HepG2 (cell line): ENCODE data around the gene WDR18. TPM values are rescaled to one million over a fixed set of nuclear protein-coding genes. Genes with fewer than 3 reads are reported as not detected.

Experiments
- AGO2 ChIP-seq: fragments of 200-400 bp; formaldehyde crosslinking; optimal IDR thresholded peaks from 2 replicates; pipeline ENCODE3; 2017; ENCODE audit warnings: mild to moderate bottlenecking, low read depth, low read length, moderate library complexity
- ARID5B ChIP-seq: IDR thresholded peaks from 2 replicates; pipeline ENCODE4 v1.4.0; 2020; ENCODE audit warnings: mild to moderate bottlenecking, missing genetic modification reagents
- HDAC1 ChIP-seq: sonication (generic); formaldehyde crosslinking; IDR thresholded peaks from 2 replicates; pipeline ENCODE4 v1.5.1; 2020; ENCODE audit warnings: mild to moderate bottlenecking, missing genetic modification reagents
- NFE2 ChIP-seq: sonication (generic); formaldehyde crosslinking; IDR thresholded peaks from 2 replicates; pipeline ENCODE4 v1.4.0; 2020; ENCODE audit warnings: missing genetic modification reagents
- RAD21 ChIP-seq: fragments of 450-650 bp; formaldehyde crosslinking; IDR thresholded peaks from 2 replicates; pipeline ENCODE4 v1.5.0; 2020; ENCODE audit warnings: mild to moderate bottlenecking
- RFX3 ChIP-seq: IDR thresholded peaks from 2 replicates; pipeline ENCODE4 v1.6.1; 2016; ENCODE audit warnings: missing biosample characterization, missing genetic modification reagents
- SNAPC5 ChIP-seq: sonication (generic); formaldehyde crosslinking; IDR thresholded peaks from 2 replicates; pipeline ENCODE4 v1.8.1; 2023; ENCODE audit warnings: mild to moderate bottlenecking, missing genetic modification reagents, borderline replicate concordance
- ZBTB38 ChIP-seq: sonication (generic); formaldehyde crosslinking; IDR thresholded peaks from 2 replicates; pipeline ENCODE4 v1.5.1; 2020; ENCODE audit warnings: mild to moderate bottlenecking, missing genetic modification reagents
- ZHX1 ChIP-seq: sonication (generic); formaldehyde crosslinking; IDR thresholded peaks from 2 replicates; pipeline ENCODE4 v1.8.1; 2022; ENCODE audit warnings: low read depth, mild to moderate bottlenecking, missing genetic modification reagents
- ZNF143 ChIP-seq: sonication (generic); formaldehyde crosslinking; IDR thresholded peaks from 2 replicates; pipeline ENCODE4 v1.4.0; 2020; ENCODE audit warnings: missing genetic modification reagents
- ZNF230 ChIP-seq: sonication (generic); formaldehyde crosslinking; IDR thresholded peaks from 2 replicates; pipeline ENCODE4 v1.4.0; 2020; ENCODE audit warnings: mild to moderate bottlenecking, missing genetic modification reagents
- ZNF607 ChIP-seq: sonication (generic); formaldehyde crosslinking; IDR thresholded peaks from 2 replicates; pipeline ENCODE4 v1.5.1; 2020; ENCODE audit warnings: missing genetic modification reagents, mild to moderate bottlenecking, borderline replicate concordance
- polyA plus RNA-seq, 8 experiments: library from polyadenylated mRNA; depleted of rRNA in 3 of 8; stranded (reverse) in 7 of 8; unstranded in 1 of 8; fragments of >200 nt; fragmentation: Illumina TruSeq in 4 of 8; extraction: Trizol in 4 of 8; gene quantifications; 2 replicates each; pipeline versions ENCODE4 v1.2.1 to v1.2.3, GENCODE V29; 2011 to 2016; ENCODE audit warnings: low read depth in 4 of 8, missing spikeins in 1 of 8, mixed read lengths in 1 of 8; ENCODE audit not compliant: insufficient read depth in 1 of 8
- total RNA-seq, 5 experiments: library from RNA; depleted of rRNA; stranded (reverse); fragments of >200 nt; fragmentation: Illumina TruSeq; extraction: Trizol; gene quantifications; 2 replicates each; pipeline ENCODE4 v1.2.3, GENCODE V29; 2016; ENCODE audit warnings: low read depth in 1 of 5
- TF ChIP-seq, protein P1 (sequence below): sonication (generic); formaldehyde crosslinking; IDR thresholded peaks from 2 replicates; pipeline ENCODE4 v1.4.0; 2020; ENCODE audit warnings: missing genetic modification reagents
- TF ChIP-seq, protein P2 (sequence below): IDR thresholded peaks from 2 replicates; pipeline ENCODE4 v1.6.1; 2016; ENCODE audit warnings: missing compliant biosample characterization, missing genetic modification reagents, borderline replicate concordance

The WDR18 gene
- total and polyA plus RNA-seq, 2 of the 13 experiments (the other 11 are each of a cell fraction or from before 2014, with no cell fraction given) = 36.4 to 47.6 TPM

GRCh38 chr19:934865-935479, 49.2 kb upstream of the WDR18 start (continued):
- TF ChIP-seq ZNF607 (CRISPR knock-in tag) (peak; percentile 85; the same call in 1 of the 2 replicates), RAD21 (CRISPR knock-in tag) (peak; percentile 67), ZBTB38 (CRISPR knock-in tag) (peak; percentile 94), ZNF230 (CRISPR knock-in tag) (peak; percentile 43; the same call in 1 of the 2 replicates), RFX3 (0 out of 2 replicates have a peak, but pooled peaks have one; percentile 10), NFE2 (no peak), ZHX1 (peak; percentile 79; the same call in 1 of the 2 replicates), ARID5B (CRISPR knock-in tag) (peak; percentile 95), SNAPC5 (peak; percentile 87; the same call in 1 of the 2 replicates), AGO2 (peak; percentile 49), ZNF143 (peak; percentile 54; the same call in 1 of the 2 replicates), HDAC1 (CRISPR knock-in tag) (peak; percentile 89)
- TF ChIP-seq, protein P1, sequence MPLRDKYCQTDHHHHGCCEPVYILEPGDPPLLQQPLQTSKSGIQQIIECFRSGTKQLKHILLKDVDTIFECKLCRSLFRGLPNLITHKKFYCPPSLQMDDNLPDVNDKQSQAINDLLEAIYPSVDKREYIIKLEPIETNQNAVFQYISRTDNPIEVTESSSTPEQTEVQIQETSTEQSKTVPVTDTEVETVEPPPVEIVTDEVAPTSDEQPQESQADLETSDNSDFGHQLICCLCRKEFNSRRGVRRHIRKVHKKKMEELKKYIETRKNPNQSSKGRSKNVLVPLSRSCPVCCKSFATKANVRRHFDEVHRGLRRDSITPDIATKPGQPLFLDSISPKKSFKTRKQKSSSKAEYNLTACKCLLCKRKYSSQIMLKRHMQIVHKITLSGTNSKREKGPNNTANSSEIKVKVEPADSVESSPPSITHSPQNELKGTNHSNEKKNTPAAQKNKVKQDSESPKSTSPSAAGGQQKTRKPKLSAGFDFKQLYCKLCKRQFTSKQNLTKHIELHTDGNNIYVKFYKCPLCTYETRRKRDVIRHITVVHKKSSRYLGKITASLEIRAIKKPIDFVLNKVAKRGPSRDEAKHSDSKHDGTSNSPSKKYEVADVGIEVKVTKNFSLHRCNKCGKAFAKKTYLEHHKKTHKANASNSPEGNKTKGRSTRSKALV (CRISPR knock-in tag) = peak; percentile 82; the same call in 1 of the 2 replicates
- TF ChIP-seq, protein P2, sequence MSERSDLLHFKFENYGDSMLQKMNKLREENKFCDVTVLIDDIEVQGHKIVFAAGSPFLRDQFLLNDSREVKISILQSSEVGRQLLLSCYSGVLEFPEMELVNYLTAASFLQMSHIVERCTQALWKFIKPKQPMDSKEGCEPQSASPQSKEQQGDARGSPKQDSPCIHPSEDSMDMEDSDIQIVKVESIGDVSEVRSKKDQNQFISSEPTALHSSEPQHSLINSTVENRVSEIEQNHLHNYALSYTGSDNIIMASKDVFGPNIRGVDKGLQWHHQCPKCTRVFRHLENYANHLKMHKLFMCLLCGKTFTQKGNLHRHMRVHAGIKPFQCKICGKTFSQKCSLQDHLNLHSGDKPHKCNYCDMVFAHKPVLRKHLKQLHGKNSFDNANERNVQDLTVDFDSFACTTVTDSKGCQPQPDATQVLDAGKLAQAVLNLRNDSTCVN = peak; percentile 69; the same call in 1 of the 2 replicates
